ENCODE results near the gene LDB2.

- TF ChIP-seq CTCF (IDR thresholded peaks at IDR 0.05; ENCODE audit: low read length) = no peak
- TF ChIP-seq EZH2 (optimal IDR thresholded peaks at IDR 0.05; ENCODE audit: low read depth, low read length) = no peak
- TF ChIP-seq EZH2phosphoT487 (IDR thresholded peaks at IDR 0.05; ENCODE audit: low read length) = no peak
Measured at GRCh38 chr4:16695896-16696295, 202.5 kb downstream of the LDB2 start.

All from MM.1S (cell line).